WTC11 (cell line): Measurements from ENCODE around the gene HIBADH. TPM values are rescaled to one million over a fixed set of nuclear protein-coding genes. Genes with fewer than 3 reads are reported as not detected.
A peak's percentile ranks its signal among the peaks of the same experiment; 100 is the strongest.

Source experiments
- ATAC-seq: fragments of 200-7000 bp; cut with Tn5 transposase; 2 replicates; pipeline ENCODE4 v1.10.0; 2021; ENCODE audit warnings: mild to moderate bottlenecking, moderate library complexity
- CTCF ChIA-PET: fragments of 300-600 bp; sonication (Branson Sonifier 250); formaldehyde crosslinking; loops from one replicate; lab custom pipeline; 2021; ENCODE audit warnings: antibody characterized with exemption; lab: Charles Lee
- POLR2A ChIA-PET: fragments of 350-600 bp; sonication (Branson Sonifier 250); formaldehyde crosslinking; loops from one replicate; lab custom pipeline; 2021; ENCODE audit warnings: antibody characterized with exemption; lab: Charles Lee
- DNase-seq: peaks from one replicate; pipeline ENCODE4 v3.0.0; 2021; ENCODE audit warnings: low spot score
- H3K27ac Mint-ChIP-seq: 2 replicates; pipeline ENCODE4 v1.8.0; 2021; ENCODE audit warnings: mixed read lengths
- H3K27me3 Mint-ChIP-seq: 2 replicates; pipeline ENCODE4 v1.8.0; 2021; ENCODE audit warnings: low read depth, mild to moderate bottlenecking, moderate library complexity, mixed read lengths
- H3K36me3 Mint-ChIP-seq: 2 replicates; pipeline ENCODE4 v1.8.0; 2021; ENCODE audit warnings: mixed read lengths
- H3K4me1 Mint-ChIP-seq: 2 replicates; pipeline ENCODE4 v1.8.0; 2022; ENCODE audit warnings: mixed read lengths
- H3K4me3 Mint-ChIP-seq: 2 replicates; pipeline ENCODE4 v1.8.0; 2021; ENCODE audit warnings: mild to moderate bottlenecking, moderate library complexity, mixed read lengths
- H3K9me3 Mint-ChIP-seq: 2 replicates; pipeline ENCODE4 v1.8.0; 2021; ENCODE audit warnings: mixed read lengths
- ATF1 ChIP-seq: sonication (generic); formaldehyde crosslinking; IDR thresholded peaks from 2 replicates; pipeline ENCODE4 v1.8.1; 2023; ENCODE audit warnings: mild to moderate bottlenecking, moderate library complexity, missing genetic modification reagents
- EMX1 ChIP-seq: fragments of 250-450 bp; sonication (Bioruptor Pico); IDR thresholded peaks from 2 replicates; pipeline ENCODE4 v1.8.0; 2021; ENCODE audit warnings: mild to moderate bottlenecking
- GABPB1 ChIP-seq: sonication (generic); formaldehyde crosslinking; IDR thresholded peaks from 2 replicates; pipeline ENCODE4 v1.8.1; 2023; ENCODE audit warnings: mild to moderate bottlenecking, missing genetic modification reagents
- KAT7 ChIP-seq: sonication (generic); formaldehyde crosslinking; IDR thresholded peaks from 2 replicates; pipeline ENCODE4 v1.8.1; 2023; ENCODE audit warnings: missing genetic modification reagents, mild to moderate bottlenecking, borderline replicate concordance
- NFATC4 ChIP-seq: fragments of 250-450 bp; sonication (Bioruptor Pico); IDR thresholded peaks from 2 replicates; pipeline ENCODE4 v1.9.0; 2021; ENCODE audit warnings: mild to moderate bottlenecking
- NR2C2 ChIP-seq: sonication (generic); formaldehyde crosslinking; IDR thresholded peaks from 2 replicates; pipeline ENCODE4 v1.8.0; 2022; ENCODE audit warnings: mild to moderate bottlenecking, missing genetic modification reagents
- SMAD3 ChIP-seq: sonication (generic); formaldehyde crosslinking; IDR thresholded peaks from 2 replicates; pipeline ENCODE4 v1.8.0; 2022; ENCODE audit warnings: missing genetic modification reagents, mild to moderate bottlenecking, borderline replicate concordance
- SOX15 ChIP-seq: fragments of 250-450 bp; sonication (Bioruptor Pico); IDR thresholded peaks from 2 replicates; pipeline ENCODE4 v1.9.0; 2021; ENCODE audit warnings: mild to moderate bottlenecking
- SP1 ChIP-seq: sonication (generic); formaldehyde crosslinking; conservative IDR thresholded peaks from 2 replicates; pipeline ENCODE4 v1.8.1; 2022; ENCODE audit warnings: missing genetic modification reagents
- TEAD1 ChIP-seq: sonication (generic); formaldehyde crosslinking; IDR thresholded peaks from 2 replicates; pipeline ENCODE4 v1.8.0; 2022; ENCODE audit warnings: mild to moderate bottlenecking, missing genetic modification reagents
- ZBTB21 ChIP-seq: sonication (generic); formaldehyde crosslinking; IDR thresholded peaks from 2 replicates; pipeline ENCODE4 v1.8.1; 2023; ENCODE audit warnings: mild to moderate bottlenecking, missing genetic modification reagents, borderline replicate concordance
- ZNF416 ChIP-seq: fragments of 250-450 bp; sonication (Bioruptor Pico); IDR thresholded peaks from 2 replicates; pipeline ENCODE4 v1.9.0; 2021; ENCODE audit warnings: mild to moderate bottlenecking, inconsistent platforms
- total RNA-seq: library from RNA; stranded (reverse); gene quantifications from 3 replicates; pipeline ENCODE4 v1.2.3, GENCODE V29; 2021
- TF ChIP-seq, protein P1 (sequence below): sonication (generic); formaldehyde crosslinking; IDR thresholded peaks from 2 replicates; pipeline ENCODE4 v1.8.1; 2023; ENCODE audit warnings: mild to moderate bottlenecking, missing genetic modification reagents
- TF ChIP-seq, protein P2 (sequence below): sonication (generic); formaldehyde crosslinking; IDR thresholded peaks from 2 replicates; pipeline ENCODE4 v1.8.0; 2022; ENCODE audit warnings: mild to moderate bottlenecking, missing genetic modification reagents
- TF ChIP-seq, protein P3 (sequence below): sonication (generic); formaldehyde crosslinking; IDR thresholded peaks from 2 replicates; pipeline ENCODE4 v1.8.0; 2023; ENCODE audit warnings: mild to moderate bottlenecking, missing genetic modification reagents
- TF ChIP-seq, protein P4 (sequence below): fragments of 200-600 bp; IDR thresholded peaks from 2 replicates; pipeline ENCODE4 v1.8.0; 2022; ENCODE audit warnings: antibody characterized with exemption
- TF ChIP-seq, protein P5 (sequence below): fragments of 250-450 bp; sonication (Bioruptor Pico); IDR thresholded peaks from 2 replicates; pipeline ENCODE4 v1.9.0; 2021; ENCODE audit warnings: mild to moderate bottlenecking
- TF ChIP-seq, protein P6 (sequence below): sonication (generic); formaldehyde crosslinking; IDR thresholded peaks from 2 replicates; pipeline ENCODE4 v1.8.1; 2022; ENCODE audit warnings: low read depth, mild to moderate bottlenecking, moderate library complexity, missing genetic modification reagents, borderline replicate concordance
- TF ChIP-seq, protein P7 (sequence below): sonication (generic); formaldehyde crosslinking; IDR thresholded peaks from 2 replicates; pipeline ENCODE4 v1.8.1; 2022; ENCODE audit warnings: missing genetic modification reagents, borderline replicate concordance
- TF ChIP-seq, protein P8 (sequence below): sonication (generic); formaldehyde crosslinking; conservative IDR thresholded peaks from 2 replicates; pipeline ENCODE4 v1.8.1; 2023; ENCODE audit warnings: mild to moderate bottlenecking, low read depth, missing genetic modification reagents, moderate library complexity

The HIBADH gene
- total RNA-seq, 1 experiment from 2014 or later = 27.9 TPM

DNA sequence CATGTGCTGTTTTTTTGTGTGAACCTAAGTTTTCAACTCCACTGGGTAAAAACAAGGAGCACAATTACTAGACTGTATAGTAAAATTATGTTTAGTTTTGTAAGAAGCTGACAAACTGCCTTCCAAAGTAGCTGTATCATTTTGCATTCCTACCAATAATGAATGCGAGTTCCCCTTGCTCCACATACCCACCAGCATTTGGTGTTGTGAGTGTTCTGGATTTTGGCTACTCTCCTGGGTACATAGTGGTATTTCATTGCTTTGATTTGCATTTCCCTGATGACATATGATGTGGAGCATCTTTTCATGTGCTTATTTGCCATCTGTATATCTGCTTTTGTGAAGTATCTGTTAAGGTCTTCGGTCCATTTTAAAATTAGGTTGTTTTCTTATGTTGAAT, 178.2 kb downstream of the HIBADH start:
- POLR2A ChIA-PET = no interaction called here
- Mint-ChIP-seq H3K27me3 (peaks cover 12% of the 10 kb centered on the region), H3K4me3 (no peak overlapping the region), H3K4me1 (no peaks in the 10 kb centered on the region), H3K9me3 (no peaks in the 10 kb centered on the region), H3K27ac (no peak overlapping the region), H3K36me3 (no peaks in the 10 kb centered on the region)
- no peak for DNase-seq
- CTCF ChIA-PET = no interaction called here
- TF ChIP-seq EMX1 = no peak
- TF ChIP-seq TEAD1 (CRISPR knock-in tag) = no peak
- TF ChIP-seq, protein P1, sequence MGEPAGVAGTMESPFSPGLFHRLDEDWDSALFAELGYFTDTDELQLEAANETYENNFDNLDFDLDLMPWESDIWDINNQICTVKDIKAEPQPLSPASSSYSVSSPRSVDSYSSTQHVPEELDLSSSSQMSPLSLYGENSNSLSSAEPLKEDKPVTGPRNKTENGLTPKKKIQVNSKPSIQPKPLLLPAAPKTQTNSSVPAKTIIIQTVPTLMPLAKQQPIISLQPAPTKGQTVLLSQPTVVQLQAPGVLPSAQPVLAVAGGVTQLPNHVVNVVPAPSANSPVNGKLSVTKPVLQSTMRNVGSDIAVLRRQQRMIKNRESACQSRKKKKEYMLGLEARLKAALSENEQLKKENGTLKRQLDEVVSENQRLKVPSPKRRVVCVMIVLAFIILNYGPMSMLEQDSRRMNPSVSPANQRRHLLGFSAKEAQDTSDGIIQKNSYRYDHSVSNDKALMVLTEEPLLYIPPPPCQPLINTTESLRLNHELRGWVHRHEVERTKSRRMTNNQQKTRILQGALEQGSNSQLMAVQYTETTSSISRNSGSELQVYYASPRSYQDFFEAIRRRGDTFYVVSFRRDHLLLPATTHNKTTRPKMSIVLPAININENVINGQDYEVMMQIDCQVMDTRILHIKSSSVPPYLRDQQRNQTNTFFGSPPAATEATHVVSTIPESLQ (CRISPR knock-in tag) = no peak
- TF ChIP-seq, protein P2, sequence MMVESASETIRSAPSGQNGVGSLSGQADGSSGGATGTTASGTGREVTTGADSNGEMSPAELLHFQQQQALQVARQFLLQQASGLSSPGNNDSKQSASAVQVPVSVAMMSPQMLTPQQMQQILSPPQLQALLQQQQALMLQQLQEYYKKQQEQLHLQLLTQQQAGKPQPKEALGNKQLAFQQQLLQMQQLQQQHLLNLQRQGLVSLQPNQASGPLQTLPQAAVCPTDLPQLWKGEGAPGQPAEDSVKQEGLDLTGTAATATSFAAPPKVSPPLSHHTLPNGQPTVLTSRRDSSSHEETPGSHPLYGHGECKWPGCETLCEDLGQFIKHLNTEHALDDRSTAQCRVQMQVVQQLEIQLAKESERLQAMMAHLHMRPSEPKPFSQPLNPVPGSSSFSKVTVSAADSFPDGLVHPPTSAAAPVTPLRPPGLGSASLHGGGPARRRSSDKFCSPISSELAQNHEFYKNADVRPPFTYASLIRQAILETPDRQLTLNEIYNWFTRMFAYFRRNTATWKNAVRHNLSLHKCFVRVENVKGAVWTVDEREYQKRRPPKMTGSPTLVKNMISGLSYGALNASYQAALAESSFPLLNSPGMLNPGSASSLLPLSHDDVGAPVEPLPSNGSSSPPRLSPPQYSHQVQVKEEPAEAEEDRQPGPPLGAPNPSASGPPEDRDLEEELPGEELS (CRISPR knock-in tag) = no peak
- no peak for TF ChIP-seq SMAD3 (CRISPR knock-in tag)
- TF ChIP-seq NFATC4 (CRISPR knock-in tag) = no peak
- TF ChIP-seq GABPB1 = no peak
- TF ChIP-seq ATF1 (CRISPR knock-in tag) = no peak
- ATAC-seq = no peak

DNA sequence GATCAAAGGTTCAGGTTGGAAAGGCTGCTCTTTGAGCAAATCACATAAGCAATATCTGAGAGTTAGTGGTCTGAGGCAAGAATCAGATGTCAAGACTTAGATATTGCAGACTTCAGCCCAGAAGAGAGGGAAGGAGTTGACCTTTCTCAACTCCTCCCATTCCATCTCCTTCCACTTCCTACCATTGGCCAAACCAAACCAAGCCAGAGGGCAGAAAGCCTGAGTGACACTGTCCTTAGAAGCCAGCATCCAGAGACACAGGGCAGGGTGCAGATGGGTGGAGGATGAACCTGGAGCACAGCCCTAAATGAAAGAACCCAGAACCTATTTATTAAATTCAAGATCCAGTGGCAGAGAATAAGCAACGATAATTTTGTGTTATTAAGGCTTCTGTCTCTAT, 180.5 kb downstream of the HIBADH start:
- DNase-seq = no peak
- ChIA-PET POLR2A (no interaction called here), CTCF (no interaction called here)
- no peaks in the 10 kb centered on the region for H3K4me1 Mint-ChIP-seq
- H3K9me3 Mint-ChIP-seq = peaks cover 4% of the 10 kb centered on the region
- H3K27me3 Mint-ChIP-seq = peaks cover 3% of the 10 kb centered on the region
- H3K36me3 Mint-ChIP-seq = no peaks in the 10 kb centered on the region
- no peak overlapping the region for H3K4me3 Mint-ChIP-seq
- no peak overlapping the region for H3K27ac Mint-ChIP-seq
- ATAC-seq = peak; percentile 51
- TF ChIP-seq, protein P3, sequence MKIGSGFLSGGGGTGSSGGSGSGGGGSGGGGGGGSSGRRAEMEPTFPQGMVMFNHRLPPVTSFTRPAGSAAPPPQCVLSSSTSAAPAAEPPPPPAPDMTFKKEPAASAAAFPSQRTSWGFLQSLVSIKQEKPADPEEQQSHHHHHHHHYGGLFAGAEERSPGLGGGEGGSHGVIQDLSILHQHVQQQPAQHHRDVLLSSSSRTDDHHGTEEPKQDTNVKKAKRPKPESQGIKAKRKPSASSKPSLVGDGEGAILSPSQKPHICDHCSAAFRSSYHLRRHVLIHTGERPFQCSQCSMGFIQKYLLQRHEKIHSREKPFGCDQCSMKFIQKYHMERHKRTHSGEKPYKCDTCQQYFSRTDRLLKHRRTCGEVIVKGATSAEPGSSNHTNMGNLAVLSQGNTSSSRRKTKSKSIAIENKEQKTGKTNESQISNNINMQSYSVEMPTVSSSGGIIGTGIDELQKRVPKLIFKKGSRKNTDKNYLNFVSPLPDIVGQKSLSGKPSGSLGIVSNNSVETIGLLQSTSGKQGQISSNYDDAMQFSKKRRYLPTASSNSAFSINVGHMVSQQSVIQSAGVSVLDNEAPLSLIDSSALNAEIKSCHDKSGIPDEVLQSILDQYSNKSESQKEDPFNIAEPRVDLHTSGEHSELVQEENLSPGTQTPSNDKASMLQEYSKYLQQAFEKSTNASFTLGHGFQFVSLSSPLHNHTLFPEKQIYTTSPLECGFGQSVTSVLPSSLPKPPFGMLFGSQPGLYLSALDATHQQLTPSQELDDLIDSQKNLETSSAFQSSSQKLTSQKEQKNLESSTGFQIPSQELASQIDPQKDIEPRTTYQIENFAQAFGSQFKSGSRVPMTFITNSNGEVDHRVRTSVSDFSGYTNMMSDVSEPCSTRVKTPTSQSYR (CRISPR knock-in tag) = no peak
- TF ChIP-seq, protein P4, sequence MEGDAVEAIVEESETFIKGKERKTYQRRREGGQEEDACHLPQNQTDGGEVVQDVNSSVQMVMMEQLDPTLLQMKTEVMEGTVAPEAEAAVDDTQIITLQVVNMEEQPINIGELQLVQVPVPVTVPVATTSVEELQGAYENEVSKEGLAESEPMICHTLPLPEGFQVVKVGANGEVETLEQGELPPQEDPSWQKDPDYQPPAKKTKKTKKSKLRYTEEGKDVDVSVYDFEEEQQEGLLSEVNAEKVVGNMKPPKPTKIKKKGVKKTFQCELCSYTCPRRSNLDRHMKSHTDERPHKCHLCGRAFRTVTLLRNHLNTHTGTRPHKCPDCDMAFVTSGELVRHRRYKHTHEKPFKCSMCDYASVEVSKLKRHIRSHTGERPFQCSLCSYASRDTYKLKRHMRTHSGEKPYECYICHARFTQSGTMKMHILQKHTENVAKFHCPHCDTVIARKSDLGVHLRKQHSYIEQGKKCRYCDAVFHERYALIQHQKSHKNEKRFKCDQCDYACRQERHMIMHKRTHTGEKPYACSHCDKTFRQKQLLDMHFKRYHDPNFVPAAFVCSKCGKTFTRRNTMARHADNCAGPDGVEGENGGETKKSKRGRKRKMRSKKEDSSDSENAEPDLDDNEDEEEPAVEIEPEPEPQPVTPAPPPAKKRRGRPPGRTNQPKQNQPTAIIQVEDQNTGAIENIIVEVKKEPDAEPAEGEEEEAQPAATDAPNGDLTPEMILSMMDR = no peak
- TF ChIP-seq EMX1 = no peak
- no peak for TF ChIP-seq ZNF416
- TF ChIP-seq NR2C2 (CRISPR knock-in tag) = no peak
- no peak for TF ChIP-seq KAT7 (CRISPR knock-in tag)
- TF ChIP-seq, protein P5, sequence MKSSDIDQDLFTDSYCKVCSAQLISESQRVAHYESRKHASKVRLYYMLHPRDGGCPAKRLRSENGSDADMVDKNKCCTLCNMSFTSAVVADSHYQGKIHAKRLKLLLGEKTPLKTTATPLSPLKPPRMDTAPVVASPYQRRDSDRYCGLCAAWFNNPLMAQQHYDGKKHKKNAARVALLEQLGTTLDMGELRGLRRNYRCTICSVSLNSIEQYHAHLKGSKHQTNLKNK (CRISPR knock-in tag) = no peak
- no peak for TF ChIP-seq SOX15 (CRISPR knock-in tag)
- TF ChIP-seq, protein P6, sequence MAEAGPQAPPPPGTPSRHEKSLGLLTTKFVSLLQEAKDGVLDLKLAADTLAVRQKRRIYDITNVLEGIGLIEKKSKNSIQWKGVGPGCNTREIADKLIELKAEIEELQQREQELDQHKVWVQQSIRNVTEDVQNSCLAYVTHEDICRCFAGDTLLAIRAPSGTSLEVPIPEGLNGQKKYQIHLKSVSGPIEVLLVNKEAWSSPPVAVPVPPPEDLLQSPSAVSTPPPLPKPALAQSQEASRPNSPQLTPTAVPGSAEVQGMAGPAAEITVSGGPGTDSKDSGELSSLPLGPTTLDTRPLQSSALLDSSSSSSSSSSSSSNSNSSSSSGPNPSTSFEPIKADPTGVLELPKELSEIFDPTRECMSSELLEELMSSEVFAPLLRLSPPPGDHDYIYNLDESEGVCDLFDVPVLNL = no peak
- TF ChIP-seq, protein P7, sequence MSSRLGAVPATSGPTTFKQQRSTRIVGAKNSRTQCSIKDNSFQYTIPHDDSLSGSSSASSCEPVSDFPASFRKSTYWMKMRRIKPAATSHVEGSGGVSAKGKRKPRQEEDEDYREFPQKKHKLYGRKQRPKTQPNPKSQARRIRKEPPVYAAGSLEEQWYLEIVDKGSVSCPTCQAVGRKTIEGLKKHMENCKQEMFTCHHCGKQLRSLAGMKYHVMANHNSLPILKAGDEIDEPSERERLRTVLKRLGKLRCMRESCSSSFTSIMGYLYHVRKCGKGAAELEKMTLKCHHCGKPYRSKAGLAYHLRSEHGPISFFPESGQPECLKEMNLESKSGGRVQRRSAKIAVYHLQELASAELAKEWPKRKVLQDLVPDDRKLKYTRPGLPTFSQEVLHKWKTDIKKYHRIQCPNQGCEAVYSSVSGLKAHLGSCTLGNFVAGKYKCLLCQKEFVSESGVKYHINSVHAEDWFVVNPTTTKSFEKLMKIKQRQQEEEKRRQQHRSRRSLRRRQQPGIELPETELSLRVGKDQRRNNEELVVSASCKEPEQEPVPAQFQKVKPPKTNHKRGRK (CRISPR knock-in tag) = no peak
- no peak for TF ChIP-seq ZBTB21 (CRISPR knock-in tag)
- TF ChIP-seq, protein P8, sequence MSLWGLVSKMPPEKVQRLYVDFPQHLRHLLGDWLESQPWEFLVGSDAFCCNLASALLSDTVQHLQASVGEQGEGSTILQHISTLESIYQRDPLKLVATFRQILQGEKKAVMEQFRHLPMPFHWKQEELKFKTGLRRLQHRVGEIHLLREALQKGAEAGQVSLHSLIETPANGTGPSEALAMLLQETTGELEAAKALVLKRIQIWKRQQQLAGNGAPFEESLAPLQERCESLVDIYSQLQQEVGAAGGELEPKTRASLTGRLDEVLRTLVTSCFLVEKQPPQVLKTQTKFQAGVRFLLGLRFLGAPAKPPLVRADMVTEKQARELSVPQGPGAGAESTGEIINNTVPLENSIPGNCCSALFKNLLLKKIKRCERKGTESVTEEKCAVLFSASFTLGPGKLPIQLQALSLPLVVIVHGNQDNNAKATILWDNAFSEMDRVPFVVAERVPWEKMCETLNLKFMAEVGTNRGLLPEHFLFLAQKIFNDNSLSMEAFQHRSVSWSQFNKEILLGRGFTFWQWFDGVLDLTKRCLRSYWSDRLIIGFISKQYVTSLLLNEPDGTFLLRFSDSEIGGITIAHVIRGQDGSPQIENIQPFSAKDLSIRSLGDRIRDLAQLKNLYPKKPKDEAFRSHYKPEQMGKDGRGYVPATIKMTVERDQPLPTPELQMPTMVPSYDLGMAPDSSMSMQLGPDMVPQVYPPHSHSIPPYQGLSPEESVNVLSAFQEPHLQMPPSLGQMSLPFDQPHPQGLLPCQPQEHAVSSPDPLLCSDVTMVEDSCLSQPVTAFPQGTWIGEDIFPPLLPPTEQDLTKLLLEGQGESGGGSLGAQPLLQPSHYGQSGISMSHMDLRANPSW (CRISPR knock-in tag) = no peak
- TF ChIP-seq SP1 = no peak
